AG09319 (cell line): ENCODE results near the gene TPRN.

Experiments
- DNase-seq: peaks from one replicate; pipeline ENCODE4 v3.0.0-alpha.2; 2010; ENCODE audit warnings: low read depth; ENCODE audit errors: extremely low read depth
- CTCF ChIP-seq: IDR thresholded peaks from 2 replicates; pipeline ENCODE4 v1.5.1; 2011; ENCODE audit warnings: low read depth, mild to moderate bottlenecking, inconsistent platforms, low read length, moderate library complexity

Gene TPRN

GRCh38 chr9:137201205-137201868 lies 796 bp upstream of the TPRN start:
- no peak for DNase-seq
- TF ChIP-seq CTCF = no peak

- no peak for DNase-seq
- TF ChIP-seq CTCF = no peak
Measured at GRCh38 chr9:137199411-137200121, 975 bp downstream of the TPRN start.

GRCh38 chr9:137198902-137199283 lies 1.6 kb downstream of the TPRN start:
- TF ChIP-seq CTCF = no peak
- no peak for DNase-seq

- no peak for TF ChIP-seq CTCF
Measured at GRCh38 chr9:137198051-137198901, 2.3 kb downstream of the TPRN start.

GRCh38 chr9:137195525-137196220 lies 4.9 kb downstream of the TPRN start:
- DNase-seq = no peak
- no peak for TF ChIP-seq CTCF

More at GRCh38 chr9:137198051-137198901, 2.3 kb downstream of the TPRN start:
- no peak for DNase-seq

GRCh38 chr9:137194909-137195308 lies 5.6 kb downstream of the TPRN start:
- TF ChIP-seq CTCF = no peak
- DNase-seq = no peak
